Measurements from ENCODE around the gene PDE4B. TPM values are rescaled to one million over a fixed set of nuclear protein-coding genes. Genes with fewer than 3 reads are reported as not detected.

Gene PDE4B
- total RNA-seq, 1 experiment from 2014 or later, result 2.6 TPM

- no peaks in the 10 kb centered on the region for H3K4me1 ChIP-seq
- H3K36me3 ChIP-seq, result no peaks in the 10 kb centered on the region
- no peak for DNase-seq
- H3K27me3 ChIP-seq, result no peaks in the 10 kb centered on the region
- no peak overlapping the region for H3K4me3 ChIP-seq
- H3K9me3 ChIP-seq (replicated peaks), result no peaks in the 10 kb centered on the region
- no peak overlapping the region for H3K27ac ChIP-seq
Measured at GRCh38 chr1:66137235-66137634, 344.5 kb downstream of the PDE4B start.

- Histone ChIP-seq H3K27me3 (no peaks in the 10 kb centered on the region), H3K4me3 (no peak overlapping the region), H3K36me3 (no peaks in the 10 kb centered on the region), H3K27ac (no peak overlapping the region), H3K4me1 (no peaks in the 10 kb centered on the region), H3K9me3 (replicated peaks) (no peaks in the 10 kb centered on the region)
- no peak for DNase-seq
Measured at GRCh38 chr1:66138613-66139012, 345.9 kb downstream of the PDE4B start.

GRCh38 chr1:66140072-66140471 lies 347.4 kb downstream of the PDE4B start:
- DNase-seq, result no peak
- Histone ChIP-seq H3K9me3 (replicated peaks) (no peaks in the 10 kb centered on the region), H3K27me3 (no peaks in the 10 kb centered on the region), H3K4me3 (no peak overlapping the region), H3K36me3 (no peaks in the 10 kb centered on the region), H3K4me1 (no peaks in the 10 kb centered on the region), H3K27ac (no peak overlapping the region)

GRCh38 chr1:66143651-66144050 lies 351.0 kb downstream of the PDE4B start:
- no peak overlapping the region for H3K27ac ChIP-seq
- no peak overlapping the region for H3K4me3 ChIP-seq
- H3K4me1 ChIP-seq, result no peaks in the 10 kb centered on the region
- no peaks in the 10 kb centered on the region for H3K27me3 ChIP-seq
- H3K36me3 ChIP-seq, result no peaks in the 10 kb centered on the region
- H3K9me3 ChIP-seq (replicated peaks), result no peaks in the 10 kb centered on the region
- DNase-seq, result peak in 1 of 2 experiments; percentile 3

- no peaks in the 10 kb centered on the region for H3K4me1 ChIP-seq
- DNase-seq, result no peak
- H3K27me3 ChIP-seq, result no peaks in the 10 kb centered on the region
- no peaks in the 10 kb centered on the region for H3K36me3 ChIP-seq
- H3K9me3 ChIP-seq (replicated peaks), result no peaks in the 10 kb centered on the region
- H3K27ac ChIP-seq, result no peak overlapping the region
- no peak overlapping the region for H3K4me3 ChIP-seq
Measured at GRCh38 chr1:66147226-66147835, 354.6 kb downstream of the PDE4B start.

GRCh38 chr1:66152034-66152433 lies 359.3 kb downstream of the PDE4B start:
- H3K9me3 ChIP-seq (replicated peaks), result no peaks in the 10 kb centered on the region
- no peaks in the 10 kb centered on the region for H3K4me1 ChIP-seq
- no peak for DNase-seq
- no peaks in the 10 kb centered on the region; the same call in 1 of the 2 replicates for H3K27me3 ChIP-seq
- H3K36me3 ChIP-seq, result no peaks in the 10 kb centered on the region
- H3K4me3 ChIP-seq, result no peak overlapping the region
- no peak overlapping the region for H3K27ac ChIP-seq

- no peak for DNase-seq
- H3K9me3 ChIP-seq (replicated peaks), result no peaks in the 10 kb centered on the region
- H3K4me1 ChIP-seq, result no peaks in the 10 kb centered on the region
- H3K27ac ChIP-seq, result no peak overlapping the region
- no peak overlapping the region for H3K4me3 ChIP-seq
- no peaks in the 10 kb centered on the region; the same call in 1 of the 2 replicates for H3K27me3 ChIP-seq
- H3K36me3 ChIP-seq, result no peaks in the 10 kb centered on the region
Measured at GRCh38 chr1:66154394-66154793, 361.7 kb downstream of the PDE4B start.

GRCh38 chr1:66156144-66156543 lies 363.4 kb downstream of the PDE4B start:
- no peak for DNase-seq
- Histone ChIP-seq H3K4me1 (no peaks in the 10 kb centered on the region), H3K4me3 (no peak overlapping the region), H3K27me3 (no peaks in the 10 kb centered on the region; the same call in 1 of the 2 replicates), H3K9me3 (replicated peaks) (no peaks in the 10 kb centered on the region), H3K27ac (no peak overlapping the region), H3K36me3 (no peaks in the 10 kb centered on the region)

GRCh38 chr1:66159800-66160199 lies 367.1 kb downstream of the PDE4B start:
- Histone ChIP-seq H3K27me3 (no peaks in the 10 kb centered on the region; the same call in 1 of the 2 replicates), H3K27ac (no peak overlapping the region), H3K4me1 (no peaks in the 10 kb centered on the region), H3K4me3 (no peak overlapping the region), H3K36me3 (no peaks in the 10 kb centered on the region), H3K9me3 (replicated peaks) (no peaks in the 10 kb centered on the region)
- DNase-seq, result no peak

- H3K27me3 ChIP-seq, result no peaks in the 10 kb centered on the region; the same call in 1 of the 2 replicates
- H3K36me3 ChIP-seq, result no peaks in the 10 kb centered on the region
- no peak overlapping the region for H3K27ac ChIP-seq
- DNase-seq, result no peak
- no peak overlapping the region for H3K4me3 ChIP-seq
- no peaks in the 10 kb centered on the region for H3K4me1 ChIP-seq
- H3K9me3 ChIP-seq (replicated peaks), result no peaks in the 10 kb centered on the region
Measured at GRCh38 chr1:66160719-66161118, 368.0 kb downstream of the PDE4B start.

GRCh38 chr1:66166753-66167152 lies 374.1 kb downstream of the PDE4B start:
- Histone ChIP-seq H3K27me3 (no peaks in the 10 kb centered on the region), H3K4me3 (no peak overlapping the region), H3K36me3 (no peaks in the 10 kb centered on the region), H3K4me1 (peaks cover 11% of the 10 kb centered on the region), H3K9me3 (replicated peaks) (no peaks in the 10 kb centered on the region), H3K27ac (no peak overlapping the region)
- DNase-seq, result no peak

- DNase-seq, result no peak
Measured at GRCh38 chr1:66167267-66167666, 374.6 kb downstream of the PDE4B start.

GRCh38 chr1:66168467-66168887 lies 375.8 kb downstream of the PDE4B start:
- peaks cover 11% of the 10 kb centered on the region for H3K4me1 ChIP-seq
- H3K27me3 ChIP-seq, result no peaks in the 10 kb centered on the region
- DNase-seq, result peak; percentile 25 to 47
- H3K27ac ChIP-seq, result no peak overlapping the region
- no peaks in the 10 kb centered on the region for H3K9me3 ChIP-seq (replicated peaks)
- no peak overlapping the region for H3K4me3 ChIP-seq
- H3K36me3 ChIP-seq, result no peaks in the 10 kb centered on the region

More at GRCh38 chr1:66167267-66167666, 374.6 kb downstream of the PDE4B start:
- no peak overlapping the region for H3K4me3 ChIP-seq
- no peaks in the 10 kb centered on the region for H3K36me3 ChIP-seq
- H3K4me1 ChIP-seq, result peaks cover 11% of the 10 kb centered on the region
- H3K27me3 ChIP-seq, result no peaks in the 10 kb centered on the region
- no peak overlapping the region for H3K27ac ChIP-seq
- H3K9me3 ChIP-seq (replicated peaks), result no peaks in the 10 kb centered on the region

- H3K4me3 ChIP-seq, result no peak overlapping the region
- no peaks in the 10 kb centered on the region for H3K27me3 ChIP-seq
- no peak overlapping the region for H3K27ac ChIP-seq
- no peaks in the 10 kb centered on the region for H3K36me3 ChIP-seq
- no peaks in the 10 kb centered on the region for H3K9me3 ChIP-seq (replicated peaks)
- H3K4me1 ChIP-seq, result peaks cover 11% of the 10 kb centered on the region
- DNase-seq, result peak in 1 of 2 experiments; percentile 37
Measured at GRCh38 chr1:66168948-66169671, 376.4 kb downstream of the PDE4B start.

GRCh38 chr1:66172272-66172671 lies 379.6 kb downstream of the PDE4B start:
- Histone ChIP-seq H3K9me3 (replicated peaks) (no peaks in the 10 kb centered on the region), H3K4me3 (no peak overlapping the region), H3K36me3 (no peaks in the 10 kb centered on the region), H3K4me1 (peaks cover 10% of the 10 kb centered on the region), H3K27ac (no peak overlapping the region), H3K27me3 (no peaks in the 10 kb centered on the region)
- no peak for DNase-seq
